ENCODE measurements around the gene DNAJC16.

The DNAJC16 gene

DNA sequence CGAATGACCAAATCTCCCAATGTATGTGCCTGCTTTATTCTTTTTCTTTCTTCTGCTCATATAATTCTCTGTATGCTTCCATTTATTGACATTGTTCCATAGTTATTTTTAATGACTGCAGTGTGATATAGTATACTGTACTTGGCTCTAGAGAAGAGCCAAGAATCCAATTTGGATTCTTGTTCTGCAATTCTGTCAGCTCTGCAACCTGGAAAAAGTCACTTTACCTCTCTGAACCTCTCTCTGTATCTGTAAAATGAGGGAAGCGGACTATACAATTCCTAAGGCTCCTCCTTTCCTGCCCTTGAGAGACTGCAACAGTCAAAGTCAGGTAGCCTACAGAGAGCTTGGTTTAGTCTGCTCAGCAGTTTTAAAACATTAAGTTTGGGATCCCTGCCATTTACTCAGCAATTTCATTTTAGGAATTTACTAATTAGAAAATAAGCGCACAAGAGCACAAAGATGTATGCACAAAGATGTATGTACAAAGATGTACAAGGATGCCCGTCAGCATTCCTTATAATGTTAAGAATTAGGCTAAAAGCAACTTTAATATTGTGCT lies 14.7 kb downstream of the DNAJC16 start:
- no peak for DNase-seq

DNA sequence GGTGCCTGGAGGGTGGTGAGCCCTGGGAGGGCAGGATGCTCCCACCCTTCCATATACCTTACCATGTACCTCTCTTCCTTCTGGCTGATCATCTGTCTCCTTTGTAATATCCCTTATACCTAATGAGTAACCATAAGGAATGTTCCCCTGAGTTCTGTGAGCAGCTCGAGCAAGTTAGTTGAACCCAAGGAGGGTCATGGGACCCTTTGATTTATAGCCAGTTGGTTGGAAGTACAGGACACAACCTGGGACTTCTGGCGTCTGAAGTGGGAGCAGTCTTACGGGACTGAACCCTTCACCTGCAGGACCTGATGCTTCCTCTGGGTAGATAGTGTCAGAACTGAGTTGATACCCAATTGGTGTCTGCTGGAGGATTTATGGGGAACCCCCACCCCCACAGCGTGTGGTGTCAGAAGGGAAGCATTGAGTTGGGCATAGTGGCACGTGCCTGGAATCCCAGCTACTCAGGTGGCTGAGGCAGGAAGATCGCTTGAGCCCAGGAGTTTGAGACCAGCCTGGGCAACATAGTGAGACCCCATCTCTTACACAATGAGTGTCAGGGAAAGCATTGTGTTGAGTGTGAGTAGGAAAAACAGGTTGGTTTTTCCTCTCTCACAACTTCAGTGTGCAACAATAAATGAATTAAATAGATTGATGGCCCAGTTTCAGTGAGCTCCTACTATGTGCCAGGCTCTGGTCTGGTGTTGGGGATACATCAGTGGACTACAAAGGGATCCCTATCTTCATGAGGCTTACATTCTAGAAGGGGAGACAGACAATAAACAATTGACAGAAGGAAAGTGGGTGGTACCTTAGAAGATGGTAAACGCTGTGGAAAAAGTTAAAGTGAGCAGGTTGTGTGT lies 16.0 kb downstream of the DNAJC16 start:
- no peak for DNase-seq

DNA sequence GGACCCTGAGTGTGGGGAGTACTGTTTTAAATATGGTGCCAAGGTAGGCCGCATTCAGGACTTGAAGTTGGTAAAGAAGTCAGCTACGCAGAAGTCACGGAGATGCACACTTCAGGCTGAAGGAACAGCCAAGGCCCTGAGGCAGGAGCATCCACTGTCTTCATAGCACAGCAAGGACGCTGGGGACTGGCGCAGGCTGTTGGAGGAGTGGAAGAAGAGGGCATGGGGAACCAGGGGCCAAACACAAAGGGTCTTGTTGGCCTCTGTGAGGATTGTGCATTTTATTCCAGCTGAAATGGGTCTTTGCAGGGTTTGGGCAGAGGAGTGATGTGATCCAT lies 16.6 kb downstream of the DNAJC16 start:
- DNase-seq: no peak

DNA sequence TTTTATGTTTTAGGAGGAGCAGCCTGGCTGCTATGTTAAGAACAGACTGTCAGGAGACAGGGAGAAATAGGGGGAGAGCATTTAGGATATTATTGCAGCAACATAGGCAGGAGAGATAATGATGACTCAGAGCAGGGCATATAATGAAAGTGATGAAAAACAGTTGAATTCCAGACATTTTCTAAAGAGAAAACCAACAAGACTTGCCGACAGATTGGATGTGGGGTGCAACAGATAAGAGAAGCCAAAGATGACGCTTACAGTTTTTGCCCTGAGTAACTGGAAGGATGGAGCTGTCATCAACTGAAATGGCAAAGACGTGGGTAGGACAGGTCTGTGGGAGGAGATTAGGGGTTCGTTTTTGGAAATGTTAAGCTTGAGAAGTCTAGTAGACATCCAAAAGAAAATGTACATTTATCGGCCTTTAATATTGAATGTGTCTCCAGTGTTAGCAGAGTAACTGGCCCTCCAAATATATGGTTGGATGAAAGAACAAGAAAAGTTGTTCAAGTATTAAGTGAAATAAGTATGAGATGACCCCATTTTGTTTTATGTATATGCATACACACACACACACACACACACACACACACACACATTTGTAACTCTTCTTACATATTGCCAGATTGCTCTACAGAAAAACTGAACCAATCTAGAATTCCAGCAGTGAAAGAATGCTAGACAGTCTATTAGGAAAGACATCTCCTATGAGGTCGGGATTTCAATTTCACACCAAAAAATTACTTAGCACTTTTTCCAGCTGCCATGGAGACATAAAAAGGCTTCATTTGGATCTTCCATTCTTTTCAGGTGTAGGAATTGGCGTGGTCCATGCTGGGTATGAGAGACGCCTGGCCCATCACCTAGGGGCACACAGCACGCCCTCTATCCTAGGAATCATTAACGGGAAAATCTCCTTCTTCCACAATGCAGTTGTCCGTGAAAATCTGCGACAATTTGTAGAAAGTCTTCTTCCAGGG lies 17.2 kb downstream of the DNAJC16 start:
- no peak for DNase-seq

DNA sequence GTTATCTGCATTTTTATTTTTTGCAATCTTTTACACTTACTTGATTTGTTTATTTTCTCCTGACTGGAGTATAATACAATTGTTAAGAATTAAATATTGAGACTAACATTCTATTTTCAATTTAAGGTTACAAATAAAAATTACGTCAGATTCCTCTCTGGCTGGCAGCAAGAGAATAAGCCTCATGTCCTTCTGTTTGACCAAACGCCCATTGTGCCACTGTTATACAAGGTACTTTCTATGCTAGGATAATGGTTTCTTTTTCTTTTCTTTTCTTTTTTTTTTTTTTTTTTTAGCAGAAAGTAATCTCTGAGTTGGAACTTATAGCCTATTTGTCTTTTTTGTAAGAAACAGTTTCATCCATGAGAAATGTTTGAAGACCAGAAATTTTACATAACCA lies 20.0 kb downstream of the DNAJC16 start:
- no peak for DNase-seq

DNA sequence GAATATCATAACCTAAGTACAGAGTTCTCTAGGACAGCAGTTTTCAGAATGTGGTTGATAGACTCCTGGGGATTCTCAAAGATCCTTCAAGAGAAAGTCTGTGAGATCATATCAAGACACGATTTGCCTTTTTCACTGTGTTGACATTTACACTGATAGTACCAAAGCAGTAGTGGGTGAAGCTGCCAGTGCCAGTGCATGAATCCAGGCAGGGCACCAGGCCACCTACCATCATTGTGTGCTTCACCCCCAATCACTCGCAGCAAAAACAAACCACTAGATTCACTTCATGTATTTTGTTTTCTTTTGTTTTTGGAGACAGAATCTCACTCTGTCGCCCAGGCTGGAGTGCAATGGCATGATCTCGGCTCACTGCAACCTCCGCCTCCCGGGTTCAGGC lies 23.9 kb downstream of the DNAJC16 start:
- no peak for DNase-seq

DNA sequence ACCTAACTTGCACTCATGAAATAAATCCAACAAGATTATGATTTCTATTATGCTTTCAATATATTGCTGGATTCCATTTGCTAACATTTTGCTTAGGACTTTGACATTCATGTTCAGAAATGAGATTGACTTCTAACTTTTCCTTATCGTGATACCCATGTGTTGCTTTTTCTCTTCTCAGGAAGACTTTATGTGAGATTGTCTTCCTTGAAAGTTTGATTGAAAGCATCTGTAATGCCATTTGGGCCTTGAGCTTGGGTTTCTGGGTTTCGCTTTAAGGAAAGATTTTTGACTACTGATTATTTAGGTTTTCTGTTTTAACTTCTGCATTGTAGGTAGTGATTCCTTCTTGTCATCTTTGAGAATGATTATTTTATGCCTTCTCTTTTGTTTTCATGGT lies 30.4 kb downstream of the DNAJC16 start:
- DNase-seq: no peak

DNA sequence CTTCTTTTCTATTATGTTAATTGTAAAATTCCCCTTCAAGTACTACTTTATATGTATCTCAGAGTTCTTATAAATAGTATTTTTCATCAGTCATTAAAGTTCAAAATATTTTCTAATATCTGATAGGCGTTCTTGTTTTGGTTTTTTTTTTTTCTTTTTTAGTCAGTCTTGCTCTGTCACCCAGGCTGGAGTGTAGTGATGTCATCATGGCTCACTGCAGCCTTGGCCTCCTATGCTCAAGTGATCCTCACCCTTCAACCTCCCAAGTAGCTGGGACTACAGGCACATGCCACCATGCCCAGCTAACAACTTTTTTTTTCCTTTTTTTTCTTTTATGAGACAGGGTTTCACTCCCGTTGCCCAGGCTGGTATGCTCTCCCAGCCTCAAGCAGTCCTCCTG lies 30.9 kb downstream of the DNAJC16 start:
- DNase-seq: no peak

DNA sequence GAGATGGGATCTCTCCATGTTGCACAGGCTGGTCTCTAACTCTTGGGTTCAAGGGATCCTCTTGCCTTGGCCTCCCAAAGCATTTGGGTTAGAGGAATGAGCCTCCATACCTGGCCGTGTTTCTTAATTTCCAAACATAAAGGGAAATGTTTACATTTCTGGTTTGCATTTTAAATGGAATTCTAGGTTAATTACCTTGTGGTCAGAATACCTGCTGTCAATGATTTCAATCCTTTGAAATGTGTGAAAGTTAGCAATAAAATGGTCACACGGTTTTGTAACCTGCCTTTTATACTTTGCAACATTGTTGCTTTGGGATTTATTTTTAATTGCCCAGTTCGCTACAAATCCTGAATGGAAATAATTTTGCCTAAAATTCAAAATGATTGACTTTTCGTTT lies 31.9 kb downstream of the DNAJC16 start:
- DNase-seq: no peak

DNA sequence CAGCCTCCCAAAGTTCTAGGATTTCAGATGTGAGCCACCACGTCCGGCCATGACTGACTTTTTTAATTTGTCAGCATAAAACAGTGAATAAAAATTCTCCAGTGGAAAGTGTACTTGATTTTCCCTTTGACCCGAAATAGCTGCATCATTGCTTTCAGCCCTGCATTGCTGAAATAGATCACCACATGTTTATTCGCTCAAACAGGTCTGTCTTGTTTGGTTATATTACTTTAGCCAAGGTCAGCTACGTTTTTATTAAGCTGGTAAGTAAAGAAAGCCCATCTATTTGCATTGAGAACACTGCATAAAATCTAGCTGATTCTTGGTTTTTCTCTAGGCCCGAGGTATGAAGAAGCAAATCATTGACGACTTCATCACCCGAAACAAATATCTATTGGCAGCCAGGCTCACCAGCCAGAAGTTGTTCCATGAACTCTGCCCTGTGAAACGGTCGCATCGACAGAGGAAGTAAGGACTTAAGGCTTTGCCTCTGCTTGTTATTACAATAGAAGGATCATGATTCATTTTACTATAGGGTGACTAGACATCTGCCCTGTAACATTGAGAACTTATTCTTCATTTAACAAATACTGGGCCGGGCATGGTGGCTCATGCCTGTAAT lies 32.7 kb downstream of the DNAJC16 start:
- no peak for DNase-seq

DNA sequence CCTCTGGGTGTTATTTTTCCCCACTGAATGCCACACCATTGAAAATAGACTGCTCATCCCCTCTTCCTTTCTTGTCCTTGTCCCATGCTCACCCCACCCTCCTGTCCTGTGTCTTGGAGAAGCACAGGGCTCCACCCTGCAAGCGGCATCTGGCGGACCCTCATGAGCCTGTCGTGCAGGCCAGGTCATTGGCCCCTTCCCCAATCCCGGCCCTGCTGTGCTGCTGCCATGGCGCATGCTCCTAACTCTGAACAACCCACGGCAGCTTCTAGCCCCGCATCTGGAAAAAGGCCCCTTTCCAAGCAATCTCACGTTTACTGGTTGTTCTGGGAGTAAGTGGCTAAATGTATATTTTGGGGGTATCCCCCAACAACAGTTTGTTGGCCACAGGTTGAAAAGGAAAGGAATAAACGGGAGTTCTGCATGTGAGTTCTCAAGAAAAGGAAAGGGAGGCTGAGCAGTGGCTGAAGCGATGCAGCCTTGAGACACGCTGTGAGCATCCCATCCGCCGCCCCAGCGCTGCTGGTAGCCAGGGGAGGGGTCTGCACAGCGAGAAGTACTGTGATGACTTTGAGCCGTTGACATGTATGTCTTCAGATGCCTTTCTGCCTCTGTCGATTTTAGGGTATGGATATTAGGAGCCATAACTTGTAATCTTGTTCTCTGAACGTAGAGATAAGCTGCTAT lies 41.9 kb downstream of the DNAJC16 start:
- no peak for DNase-seq

DNA sequence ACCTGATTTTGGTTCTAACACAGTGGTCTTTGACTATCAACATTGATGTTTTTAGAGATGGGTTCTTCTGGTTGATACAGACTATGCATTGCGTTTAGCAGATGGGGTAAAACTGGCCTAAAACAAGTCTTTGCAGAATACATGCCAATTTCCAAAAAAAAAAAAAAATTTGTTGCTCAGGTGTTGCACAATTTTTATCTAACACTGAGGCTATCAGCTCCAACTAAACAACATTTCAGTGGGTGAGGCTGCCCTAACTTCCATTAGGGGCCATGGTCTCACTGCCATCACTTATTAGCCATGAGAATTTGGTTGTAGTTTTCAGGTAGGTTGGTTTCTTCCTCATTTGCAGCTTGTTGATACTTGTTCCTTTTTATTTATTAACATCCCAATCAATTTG lies 44.2 kb downstream of the DNAJC16 start:
- DNase-seq: no peak

DNA sequence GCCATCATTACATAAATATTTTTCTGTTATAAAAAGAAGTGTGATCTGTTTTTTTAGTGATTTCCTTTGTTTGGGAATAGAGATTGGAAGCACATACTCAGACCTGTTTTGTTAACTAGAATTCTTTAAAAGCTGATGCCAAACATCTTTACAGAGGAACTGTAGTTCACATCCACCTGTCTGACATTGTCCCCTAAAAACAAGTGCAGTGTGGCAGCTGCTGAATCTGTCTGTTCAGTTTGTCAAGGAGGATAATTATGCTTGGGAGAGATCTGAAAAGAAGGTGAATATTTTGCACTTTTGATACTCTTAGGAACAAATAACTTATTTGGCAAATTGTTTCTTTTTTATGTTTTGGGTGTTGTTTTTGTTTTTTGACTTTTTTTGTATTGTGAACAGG lies 44.6 kb downstream of the DNAJC16 start:
- no peak for DNase-seq

DNA sequence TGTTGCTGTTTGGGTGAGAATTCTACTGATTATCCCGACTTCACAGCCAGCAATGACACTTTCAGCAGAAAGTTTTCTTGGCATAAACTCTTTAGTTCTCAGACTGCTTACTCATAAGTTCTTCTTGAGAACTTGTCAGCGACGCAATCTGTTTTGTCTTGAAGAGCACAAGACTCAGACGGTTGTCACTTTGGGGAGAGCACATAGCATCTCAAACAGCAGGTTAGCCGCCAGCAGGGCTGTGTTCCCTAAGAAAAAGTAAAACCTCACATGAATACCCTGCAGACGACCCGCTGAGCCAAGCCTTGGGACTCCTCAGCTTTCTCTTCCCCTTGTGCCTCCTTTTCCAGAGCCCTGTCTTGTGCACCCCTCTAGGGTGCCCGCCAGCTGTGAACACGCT lies 46.8 kb downstream of the DNAJC16 start:
- no peak for DNase-seq

DNA sequence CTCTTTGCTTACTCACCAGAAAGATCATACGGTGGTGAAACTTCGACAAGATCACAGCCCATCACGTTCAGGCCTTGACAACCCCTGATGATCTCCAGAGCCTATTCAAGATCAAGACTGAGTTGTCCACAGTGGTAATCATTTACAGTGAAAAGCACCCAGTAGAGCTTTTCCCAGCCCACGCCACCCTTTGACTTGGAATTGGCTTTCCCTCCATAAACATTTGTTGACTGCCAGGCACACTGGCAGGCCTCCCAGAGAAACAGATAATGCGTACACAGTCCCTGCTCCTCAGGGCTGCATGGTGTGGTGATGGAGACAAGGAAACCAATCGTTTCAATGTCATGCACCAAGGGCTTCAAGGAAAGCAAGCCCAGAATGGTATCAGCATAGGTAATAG lies 48.1 kb downstream of the DNAJC16 start:
- no peak for DNase-seq

DNA sequence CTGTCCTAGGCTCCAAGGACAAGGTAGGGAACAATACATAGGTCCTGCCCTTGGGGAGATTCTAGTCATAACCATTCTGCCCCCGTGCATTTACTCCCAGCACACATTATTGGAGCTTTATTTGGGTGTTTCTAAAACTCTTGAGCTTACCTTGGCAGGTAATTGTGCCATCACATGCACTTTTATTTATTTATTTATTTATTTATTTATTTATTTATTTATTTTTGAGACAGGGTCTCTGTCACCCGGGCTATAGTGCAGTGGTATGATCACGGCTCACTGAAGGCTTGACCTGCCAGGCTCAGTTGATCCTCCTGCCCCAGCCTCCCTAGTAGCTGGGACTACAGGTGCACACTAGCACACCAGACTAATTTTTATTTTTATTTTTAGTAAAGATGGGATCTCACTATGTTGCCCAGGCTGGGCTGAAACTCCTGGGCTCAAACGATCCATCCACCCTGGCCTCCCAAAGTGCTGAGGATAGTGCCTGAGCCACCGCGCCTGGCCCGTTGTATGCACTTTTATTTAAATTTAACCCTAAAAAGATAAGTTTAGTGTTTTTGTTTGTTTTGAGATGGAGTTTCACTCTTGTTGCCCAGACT lies 49.0 kb downstream of the DNAJC16 start:
- DNase-seq: no peak

DNA sequence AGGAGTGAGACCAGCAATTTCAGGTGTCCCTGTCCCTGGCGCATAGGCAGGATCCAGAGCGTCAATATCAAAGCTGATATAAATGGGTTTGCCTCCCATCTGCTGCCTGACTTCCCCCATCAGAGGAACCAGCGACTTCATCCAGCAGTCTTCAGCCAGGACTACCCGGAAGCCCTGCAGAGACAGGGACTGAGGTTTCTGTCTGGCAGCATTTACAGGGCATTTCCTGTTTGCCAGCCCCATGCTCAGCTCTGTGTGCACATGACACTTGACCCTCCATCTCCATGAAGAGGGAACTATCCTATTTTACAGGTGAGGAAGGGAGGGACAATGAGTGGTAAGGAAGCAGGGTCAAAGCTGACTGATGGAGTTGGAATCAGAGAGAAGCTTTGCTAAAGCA lies 51.0 kb downstream of the DNAJC16 start:
- peak; percentile 90 for DNase-seq

DNA sequence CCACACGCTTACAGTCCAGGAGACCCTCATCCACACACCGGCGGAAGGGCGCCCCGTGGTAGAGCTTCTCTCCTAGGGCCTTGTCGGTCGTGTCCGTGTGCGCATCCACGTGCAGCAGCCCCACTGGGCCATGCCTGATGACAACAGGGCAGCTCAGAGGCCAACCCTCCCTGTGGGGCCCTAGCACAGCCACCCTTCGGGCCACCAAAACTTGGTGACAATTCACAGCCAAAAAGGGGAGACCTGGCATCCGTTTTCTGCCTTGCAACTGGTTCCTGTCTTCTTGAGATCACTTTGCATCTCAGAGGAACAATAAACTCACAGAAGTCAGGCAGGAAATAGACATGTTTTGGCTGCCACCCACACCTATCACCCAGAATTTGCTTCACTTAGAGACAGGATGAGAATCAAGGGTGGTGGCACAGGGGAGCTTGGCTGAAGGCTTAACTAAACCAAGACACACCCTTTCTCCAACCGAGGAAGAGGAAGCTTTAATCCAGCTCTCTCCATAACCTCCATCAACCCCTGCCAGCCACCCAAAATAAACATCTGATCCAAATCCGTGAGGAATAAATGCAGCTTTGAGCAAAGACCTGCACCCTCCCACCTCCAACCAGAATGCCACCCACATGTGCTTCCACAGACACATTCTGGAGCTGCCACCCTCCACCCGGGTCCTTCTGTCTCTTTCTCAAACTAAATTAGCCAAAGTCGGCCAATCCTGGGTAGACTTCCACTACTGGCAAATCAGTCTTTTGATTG lies 52.5 kb downstream of the DNAJC16 start:
- no peak for DNase-seq

DNA sequence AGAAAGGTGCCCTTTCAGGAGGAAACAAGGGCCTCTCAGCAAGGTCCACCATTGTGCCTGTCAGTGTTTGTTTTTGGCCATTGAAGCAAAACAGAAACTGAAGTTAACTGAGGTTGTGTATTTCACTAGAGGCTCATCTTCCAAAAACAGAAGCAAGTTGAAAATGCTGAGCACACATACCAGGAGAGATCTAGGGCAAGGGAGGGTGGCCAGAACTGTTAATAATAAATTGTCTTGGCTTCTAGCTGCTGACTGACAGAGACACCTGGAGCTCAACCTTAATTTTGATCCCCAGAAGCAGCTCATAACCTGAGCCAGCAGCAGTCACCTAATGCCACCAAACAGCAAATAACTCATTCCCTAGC lies 53.0 kb downstream of the DNAJC16 start:
- no peak for DNase-seq

DNA sequence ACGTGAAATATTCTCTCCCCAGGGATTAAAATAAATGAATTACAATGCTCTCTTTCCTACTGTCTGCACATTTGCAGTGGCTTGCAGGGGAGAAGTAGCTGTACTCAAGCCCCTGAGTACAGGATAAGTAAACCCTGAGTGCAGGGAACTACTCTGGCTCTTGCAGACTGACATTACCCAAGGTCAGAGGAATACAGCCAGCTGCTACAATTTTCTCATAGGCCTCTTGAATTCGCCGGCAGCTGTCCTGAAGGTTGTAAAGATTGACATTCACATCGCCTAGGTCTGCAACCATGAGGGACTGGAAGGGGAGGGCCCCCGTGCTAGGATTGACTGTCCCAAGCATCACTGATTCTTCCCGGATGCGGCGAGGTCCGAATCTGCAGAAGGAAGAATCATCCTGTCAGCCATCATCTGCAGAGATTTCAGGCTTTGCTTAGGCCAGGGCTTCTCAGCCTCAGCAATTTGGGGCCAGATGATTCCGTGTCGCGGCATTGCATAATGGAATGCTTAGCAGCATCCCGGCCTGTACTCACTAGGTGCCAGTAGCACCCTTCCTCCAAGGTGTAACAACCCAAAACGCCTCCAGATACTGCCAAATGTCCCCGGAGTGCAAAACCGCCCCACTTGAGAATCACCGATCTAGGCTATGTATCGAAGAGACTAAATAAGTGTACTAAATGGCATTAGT lies 56.5 kb downstream of the DNAJC16 start:
- DNase-seq: no peak

All from NCI-H510A treated with DMSO at 0.1 percent for 48 hours (cell line).